Cardiac septum (tissue), 1 donor: ENCODE data around the gene CACNG5. TPM values are rescaled to one million over a fixed set of nuclear protein-coding genes. Genes with fewer than 3 reads are reported as not detected.
A peak's percentile ranks its signal among the peaks of the same experiment; 100 is the strongest.

Experiments
- DNase-seq: peaks from one replicate; pipeline ENCODE4 v3.0.0-alpha.2; 2020; ENCODE audit warnings: low spot score
- intact Hi-C: fragments of 100-400 bp; cut with DNase I; formaldehyde crosslinking; loops from one replicate; pipeline ENCODE4 v1.14.0; 2022
- microRNA-seq: library from miRNA; unstranded; fragments of <30 nt; microRNA quantifications from one replicate; pipeline ENCODE4 v1.2.0, GENCODE V29; 2020
- total RNA-seq: library from RNA; stranded (reverse); fragmentation: NEBNext Ultra II Directional; extraction: Animal tissue kit (Norgen Biotek cat#: 25700); gene quantifications from one replicate; pipeline ENCODE4 v1.2.1, GENCODE V29; 2021
- donor health status: DM: no; HTN: no; CAD: no.

Gene CACNG5
- total RNA-seq, 1 donor from 2014 or later: not detected

DNA sequence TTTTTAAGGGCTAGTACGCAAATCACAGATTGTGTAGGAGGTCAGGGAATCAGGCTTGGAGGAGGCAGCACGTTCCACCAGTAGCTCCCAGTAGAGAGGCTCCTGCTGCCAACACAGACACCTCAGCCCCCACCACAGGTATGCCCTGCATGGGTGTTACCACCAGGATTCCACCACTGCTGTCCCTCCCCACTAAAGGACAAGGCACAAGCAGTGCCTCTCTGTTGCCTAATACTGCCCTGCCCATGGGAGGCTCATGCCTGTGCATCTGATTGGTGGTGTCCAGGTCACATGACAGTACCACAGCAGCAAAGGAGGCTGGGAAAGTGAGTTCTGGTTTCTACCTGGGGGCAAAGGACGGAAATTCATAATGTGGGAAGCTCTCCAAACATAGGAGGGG is 96.0 kb downstream of the CACNG5 start:
- peak; percentile 57 for DNase-seq
- intact Hi-C loops: no loop called here

DNA sequence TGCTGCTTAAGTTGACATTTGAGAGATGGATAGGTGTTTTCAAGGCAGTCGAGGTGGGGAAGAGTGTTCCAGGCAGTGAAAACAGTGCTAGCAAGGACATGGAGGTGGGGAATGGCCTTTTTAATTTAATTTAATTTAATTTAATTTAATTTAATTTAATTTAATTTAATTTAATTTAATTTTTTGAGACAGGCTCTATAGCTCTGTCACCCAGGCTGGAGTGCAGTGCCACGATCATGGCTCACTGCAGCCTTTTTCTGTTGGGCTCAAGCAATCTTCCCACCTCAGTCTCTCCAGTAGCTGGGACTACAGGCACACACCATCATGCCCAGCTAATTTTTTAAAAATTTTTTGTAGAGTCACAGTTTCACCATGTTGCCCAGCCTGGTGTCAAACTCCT is 97.4 kb downstream of the CACNG5 start:
- intact Hi-C loops: no loop called here
- no peak for DNase-seq

DNA sequence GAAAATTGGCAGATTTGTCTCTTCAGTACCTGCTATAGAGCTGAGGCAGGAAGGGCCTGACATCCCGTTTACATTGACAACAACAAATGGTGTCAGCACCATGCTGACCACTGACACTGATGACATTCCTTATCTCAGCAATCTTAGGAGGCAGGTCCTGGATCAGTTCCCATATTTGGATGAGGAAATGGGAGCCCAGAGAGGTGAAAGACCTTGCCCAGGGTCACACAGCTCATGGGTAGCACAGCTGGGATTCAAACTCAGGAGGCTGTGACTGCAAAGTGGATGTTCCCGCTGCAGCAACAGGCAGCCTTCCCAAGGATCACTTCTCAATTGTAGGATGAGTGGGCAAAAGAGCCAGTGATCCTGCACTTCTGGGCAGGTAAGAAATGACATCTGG is 99.1 kb downstream of the CACNG5 start:
- intact Hi-C loops: no loop called here
- DNase-seq: no peak

Small RNA genes lying within 50 kb of the gene (microRNA-seq; reads per million reads assigned to microRNA genes)
- not detected for gene MIR634

Other genes starting within 250 kb of the CACNG5 start
- 0.05 TPM for gene CACNG4, start 129.6 kb downstream of the CACNG5 start, total RNA-seq
- not detected for gene CACNG1, start 209.4 kb downstream of the CACNG5 start, total RNA-seq